GDM1 (cell line): ENCODE data around the gene P2RY8.

Experiments
- DNase-seq: peaks from one replicate; lab custom pipeline; 2025; lab: John Stamatoyannopoulos, UW

The P2RY8 gene

GRCh38 chrX:1417921-1418771 lies 118.8 kb downstream of the P2RY8 start:
- DNase-seq, result no peak

GRCh38 chrX:1416965-1417760 lies 119.8 kb downstream of the P2RY8 start:
- DNase-seq, result no peak

GRCh38 chrX:1416327-1416784 lies 120.6 kb downstream of the P2RY8 start:
- no peak for DNase-seq
